HUES6 (cell line): Measurements from ENCODE around the gene OR10H1.
"Not testable (repeated sequence)": the region's sequence is repeated elsewhere in the genome, so short reads cannot be mapped to it uniquely, and the experiment has no call there.

Experiments used
- H3K27ac ChIP-seq: 2 replicates; pipeline ENCODE4 v1.7.0; 2013; ENCODE audit warnings: low read depth, mild to moderate bottlenecking, low read length, inconsistent platforms
- H3K27me3 ChIP-seq: 2 replicates; pipeline ENCODE4 v1.6.1; 2013; ENCODE audit warnings: low read length; ENCODE audit not compliant: control insufficient read depth, insufficient read depth
- H3K36me3 ChIP-seq: 2 replicates; pipeline ENCODE4 v1.6.1; 2013; ENCODE audit warnings: low read length; ENCODE audit not compliant: control insufficient read depth, insufficient read depth
- H3K4me1 ChIP-seq: 2 replicates; pipeline ENCODE4 v1.6.1; 2013; ENCODE audit warnings: low read length; ENCODE audit not compliant: control insufficient read depth, insufficient read depth
- H3K4me3 ChIP-seq: 2 replicates; pipeline ENCODE4 v1.5.1; 2013; ENCODE audit warnings: low read depth, low read length
- H3K9ac ChIP-seq: one replicate; pipeline ENCODE4 v1.6.1; 2013; ENCODE audit warnings: mild to moderate bottlenecking, low read length
- H3K9me3 ChIP-seq: 2 replicates; pipeline ENCODE4 v1.6.1; 2013; ENCODE audit warnings: low read depth, low read length; ENCODE audit not compliant: control insufficient read depth, insufficient read depth

Gene OR10H1

GRCh38 chr19:15828611-15829305 lies 13.3 kb upstream of the OR10H1 start:
- not testable (repeated sequence) for H3K4me3 ChIP-seq, H3K4me1 ChIP-seq, H3K9me3 ChIP-seq, H3K27ac ChIP-seq, H3K36me3 ChIP-seq, H3K9ac ChIP-seq
- H3K27me3 ChIP-seq: peaks cover 17% of the 10 kb centered on the region; the same call in 1 of the 2 replicates

GRCh38 chr19:15828121-15828610 lies 12.7 kb upstream of the OR10H1 start:
- no peaks in the 10 kb centered on the region for H3K36me3 ChIP-seq
- H3K27ac ChIP-seq: no peak overlapping the region
- peaks cover 5% of the 10 kb centered on the region; the same call in 1 of the 2 replicates for H3K9me3 ChIP-seq
- H3K4me1 ChIP-seq: no peaks in the 10 kb centered on the region
- H3K27me3 ChIP-seq: peaks cover 11% of the 10 kb centered on the region; the same call in 1 of the 2 replicates
- H3K9ac ChIP-seq: no peak overlapping the region
- no peak overlapping the region for H3K4me3 ChIP-seq

- Histone ChIP-seq H3K4me1 (no peaks in the 10 kb centered on the region), H3K27me3 (peaks cover 4% of the 10 kb centered on the region; the same call in 1 of the 2 replicates), H3K9me3 (peaks cover 5% of the 10 kb centered on the region; the same call in 1 of the 2 replicates), H3K9ac (no peak overlapping the region), H3K4me3 (no peak overlapping the region), H3K36me3 (no peaks in the 10 kb centered on the region), H3K27ac (no peak overlapping the region)
These were observed 10.3 kb upstream of the OR10H1 start for GRCh38 chr19:15825753-15826152.

GRCh38 chr19:15820646-15821045 lies 5.2 kb upstream of the OR10H1 start:
- H3K4me3 ChIP-seq: no peak overlapping the region
- no peaks in the 10 kb centered on the region for H3K4me1 ChIP-seq
- H3K9ac ChIP-seq: no peak overlapping the region
- H3K36me3 ChIP-seq: no peaks in the 10 kb centered on the region
- no peak overlapping the region for H3K27ac ChIP-seq
- peaks cover 2% of the 10 kb centered on the region; the same call in 1 of the 2 replicates for H3K27me3 ChIP-seq
- H3K9me3 ChIP-seq: no peaks in the 10 kb centered on the region; the same call in 1 of the 2 replicates

- no peaks in the 10 kb centered on the region for H3K4me1 ChIP-seq
- H3K4me3 ChIP-seq: no peak overlapping the region
- no peaks in the 10 kb centered on the region; the same call in 1 of the 2 replicates for H3K9me3 ChIP-seq
- H3K27me3 ChIP-seq: peaks cover 44% of the 10 kb centered on the region
- H3K36me3 ChIP-seq: no peaks in the 10 kb centered on the region
- no peak overlapping the region for H3K9ac ChIP-seq
- H3K27ac ChIP-seq: no peak overlapping the region
These were observed 1.5 kb downstream of the OR10H1 start for GRCh38 chr19:15813916-15814315.

- Histone ChIP-seq H3K4me1 (no peaks in the 10 kb centered on the region), H3K4me3 (no peak overlapping the region), H3K27me3 (peaks cover 44% of the 10 kb centered on the region), H3K9ac (no peak overlapping the region), H3K36me3 (no peaks in the 10 kb centered on the region), H3K27ac (no peak overlapping the region), H3K9me3 (no peaks in the 10 kb centered on the region; the same call in 1 of the 2 replicates)
These were observed 3.3 kb downstream of the OR10H1 start for GRCh38 chr19:15812060-15812722.

GRCh38 chr19:15811476-15811875 lies 4.0 kb downstream of the OR10H1 start:
- H3K9ac ChIP-seq: no peak overlapping the region
- H3K4me1 ChIP-seq: no peaks in the 10 kb centered on the region
- peaks cover 44% of the 10 kb centered on the region for H3K27me3 ChIP-seq
- H3K4me3 ChIP-seq: no peak overlapping the region
- no peaks in the 10 kb centered on the region; the same call in 1 of the 2 replicates for H3K9me3 ChIP-seq
- H3K27ac ChIP-seq: no peak overlapping the region
- H3K36me3 ChIP-seq: no peaks in the 10 kb centered on the region

- no peak overlapping the region for H3K9ac ChIP-seq
- no peaks in the 10 kb centered on the region for H3K36me3 ChIP-seq
- no peak overlapping the region for H3K4me3 ChIP-seq
- H3K9me3 ChIP-seq: no peaks in the 10 kb centered on the region; the same call in 1 of the 2 replicates
- H3K4me1 ChIP-seq: no peaks in the 10 kb centered on the region
- H3K27ac ChIP-seq: no peak overlapping the region
- peaks cover 39% of the 10 kb centered on the region for H3K27me3 ChIP-seq
These were observed 5.1 kb downstream of the OR10H1 start for GRCh38 chr19:15810335-15810734.

GRCh38 chr19:15794279-15794678 lies 21.2 kb downstream of the OR10H1 start:
- H3K9me3 ChIP-seq, H3K9ac ChIP-seq, H3K36me3 ChIP-seq, H3K27me3 ChIP-seq, H3K4me1 ChIP-seq, H3K27ac ChIP-seq, H3K4me3 ChIP-seq: not testable (repeated sequence)

GRCh38 chr19:15790096-15790495 lies 25.4 kb downstream of the OR10H1 start:
- Histone ChIP-seq H3K9ac (no peak overlapping the region), H3K27me3 (peaks cover 12% of the 10 kb centered on the region; the same call in 1 of the 2 replicates), H3K4me3 (no peak overlapping the region), H3K27ac (no peak overlapping the region), H3K9me3 (peaks cover 7% of the 10 kb centered on the region; the same call in 1 of the 2 replicates), H3K36me3 (no peaks in the 10 kb centered on the region), H3K4me1 (no peaks in the 10 kb centered on the region)
